Fibroblast of villous mesenchyme (primary cell): ENCODE measurements around the gene LDLRAP1. TPM values are rescaled to one million over a fixed set of nuclear protein-coding genes. Genes with fewer than 3 reads are reported as not detected.

Source experiments
- DNase-seq: peaks from one replicate; pipeline ENCODE4 v3.0.0-alpha.2; 2010; ENCODE audit warnings: low read depth
- H3K4me3 ChIP-seq: 2 replicates; pipeline ENCODE4 v1.5.1; 2011; ENCODE audit warnings: low read depth, mild to moderate bottlenecking, low read length
- total RNA-seq: library from RNA; depleted of rRNA; stranded (reverse); fragments of >200 nt; gene quantifications from 2 replicates; pipeline ENCODE4 v1.2.3, GENCODE V29; 2012
- TF ChIP-seq, protein P1 (sequence below): IDR thresholded peaks from 2 replicates; pipeline ENCODE4 v1.5.1; 2012; ENCODE audit warnings: low read depth, mild to moderate bottlenecking, low read length; ENCODE audit not compliant: insufficient read depth

The LDLRAP1 gene
- total RNA-seq, 1 donor = 24.6 TPM

DNA sequence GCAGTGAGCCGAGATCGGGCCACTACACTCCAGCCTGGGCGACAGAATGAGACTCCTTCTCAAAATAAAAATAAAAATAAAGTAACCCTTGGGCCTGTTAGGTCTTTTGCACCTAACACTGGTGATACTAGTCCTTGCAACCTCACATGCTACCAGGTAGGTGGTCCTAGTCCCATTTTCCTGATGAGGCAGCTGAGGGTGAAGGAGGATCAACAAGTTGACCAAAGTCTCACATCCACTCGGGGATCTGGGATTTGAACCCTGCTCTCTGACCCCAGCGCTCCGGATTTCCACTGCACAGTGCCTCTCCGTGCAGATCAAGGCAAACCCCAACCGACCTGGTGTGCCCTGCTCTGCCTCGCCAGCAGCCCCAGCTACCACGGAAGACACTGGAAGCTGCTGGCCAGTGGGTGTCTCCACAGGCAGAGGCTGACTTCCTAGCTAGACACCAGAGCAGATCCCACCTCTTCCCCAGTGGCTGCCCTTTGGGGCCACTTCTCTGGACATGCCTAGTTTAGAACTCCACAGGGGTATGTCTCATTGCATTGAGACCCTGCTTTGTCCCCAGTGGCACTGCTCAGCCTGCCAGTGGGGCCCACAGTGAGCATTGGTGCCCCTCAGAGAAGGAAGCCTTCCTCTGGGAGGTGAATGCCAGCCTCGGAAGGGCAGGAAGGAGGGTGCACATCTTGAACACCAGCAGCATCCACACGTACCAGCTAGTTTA is 27.6 kb downstream of the LDLRAP1 start:
- no peak for DNase-seq
- H3K4me3 ChIP-seq = no peak overlapping the region
- TF ChIP-seq, protein P1, sequence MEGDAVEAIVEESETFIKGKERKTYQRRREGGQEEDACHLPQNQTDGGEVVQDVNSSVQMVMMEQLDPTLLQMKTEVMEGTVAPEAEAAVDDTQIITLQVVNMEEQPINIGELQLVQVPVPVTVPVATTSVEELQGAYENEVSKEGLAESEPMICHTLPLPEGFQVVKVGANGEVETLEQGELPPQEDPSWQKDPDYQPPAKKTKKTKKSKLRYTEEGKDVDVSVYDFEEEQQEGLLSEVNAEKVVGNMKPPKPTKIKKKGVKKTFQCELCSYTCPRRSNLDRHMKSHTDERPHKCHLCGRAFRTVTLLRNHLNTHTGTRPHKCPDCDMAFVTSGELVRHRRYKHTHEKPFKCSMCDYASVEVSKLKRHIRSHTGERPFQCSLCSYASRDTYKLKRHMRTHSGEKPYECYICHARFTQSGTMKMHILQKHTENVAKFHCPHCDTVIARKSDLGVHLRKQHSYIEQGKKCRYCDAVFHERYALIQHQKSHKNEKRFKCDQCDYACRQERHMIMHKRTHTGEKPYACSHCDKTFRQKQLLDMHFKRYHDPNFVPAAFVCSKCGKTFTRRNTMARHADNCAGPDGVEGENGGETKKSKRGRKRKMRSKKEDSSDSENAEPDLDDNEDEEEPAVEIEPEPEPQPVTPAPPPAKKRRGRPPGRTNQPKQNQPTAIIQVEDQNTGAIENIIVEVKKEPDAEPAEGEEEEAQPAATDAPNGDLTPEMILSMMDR = no peak

DNA sequence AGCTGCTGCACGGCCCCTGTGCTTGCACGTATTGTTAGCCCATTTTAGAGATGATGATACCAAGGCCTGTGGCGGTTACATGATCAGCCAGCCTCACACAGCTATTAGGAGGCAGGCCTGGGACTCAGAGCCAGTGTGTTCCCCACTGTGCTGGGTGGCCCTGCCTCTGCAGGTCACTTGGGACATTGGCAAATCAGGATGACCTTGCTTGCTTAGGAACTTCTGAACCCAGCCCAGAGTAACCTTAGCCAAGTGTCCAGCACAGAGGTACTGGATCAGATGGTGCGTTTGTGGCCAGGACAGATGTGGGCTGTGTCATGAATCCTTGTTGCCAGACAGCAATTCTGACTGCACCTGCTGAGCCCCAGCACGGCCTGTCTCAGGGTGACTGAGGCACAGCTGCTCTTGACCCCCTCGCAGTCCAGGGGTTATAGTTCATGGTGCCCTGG is 28.1 kb downstream of the LDLRAP1 start:
- no peak overlapping the region for H3K4me3 ChIP-seq
- TF ChIP-seq, protein P1 = no peak
- no peak for DNase-seq

DNA sequence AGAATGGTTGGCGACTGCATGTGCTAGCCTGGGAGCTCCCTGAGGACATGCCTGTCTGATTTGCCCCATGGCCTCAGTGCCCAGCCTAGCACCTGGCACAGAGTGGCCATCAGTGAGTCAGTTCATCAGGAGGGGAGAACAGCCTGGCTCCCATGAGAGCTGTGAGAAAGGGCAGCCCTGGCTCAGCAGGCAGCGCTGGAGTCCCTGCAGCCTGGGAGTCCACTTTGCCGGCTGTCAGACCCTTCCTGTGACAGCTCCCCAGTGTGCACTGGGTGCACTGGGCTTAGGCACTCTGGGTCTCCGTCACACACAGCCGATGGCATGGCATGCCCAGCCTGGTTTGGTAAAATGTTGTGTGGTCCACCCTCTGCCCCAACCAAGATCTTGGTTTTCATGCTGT is 28.7 kb downstream of the LDLRAP1 start:
- H3K4me3 ChIP-seq = no peak overlapping the region
- DNase-seq = no peak

DNA sequence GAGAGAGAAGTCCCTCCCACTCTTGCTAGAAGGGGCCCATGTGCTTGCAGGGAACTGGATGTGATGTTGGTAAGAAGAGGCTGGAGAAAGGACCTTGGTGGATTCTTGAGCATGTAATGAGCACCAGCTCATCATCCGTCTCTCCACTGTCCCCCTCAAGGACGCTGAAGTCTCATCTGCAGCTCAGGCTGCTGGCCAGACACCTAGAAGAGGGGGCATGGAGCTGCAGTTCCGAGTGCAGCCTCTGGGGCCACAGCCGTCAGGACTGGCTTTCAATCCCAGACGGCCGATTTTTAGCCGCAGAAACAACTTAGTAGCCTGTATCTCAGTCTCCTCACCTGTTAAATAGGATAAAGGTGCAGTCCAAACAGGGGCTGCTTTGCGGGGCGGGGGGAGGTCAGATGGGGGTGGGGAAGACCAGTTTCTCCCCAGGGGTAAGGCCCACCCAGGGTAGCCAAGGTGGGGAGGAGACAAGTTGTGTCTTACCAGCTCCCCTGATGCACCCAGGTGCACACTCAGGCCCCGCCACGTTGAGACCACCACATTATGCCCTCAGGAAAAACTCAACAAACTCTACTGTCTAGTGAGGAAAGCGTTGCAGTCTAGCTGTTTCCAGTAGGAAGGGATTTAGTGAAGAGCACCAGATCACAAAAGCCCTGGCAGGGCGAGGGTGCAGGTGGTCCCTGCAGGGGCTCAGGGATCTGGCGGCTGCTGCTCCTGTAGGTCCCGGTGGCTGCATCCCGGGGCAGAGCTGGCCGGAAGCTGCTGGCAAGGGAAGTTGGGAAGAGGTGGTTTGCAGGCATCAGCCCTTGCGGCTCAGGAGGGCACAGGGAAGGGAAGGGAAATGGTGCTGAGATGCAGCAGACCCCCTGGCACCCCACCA is 29.5 kb downstream of the LDLRAP1 start:
- peak; percentile 42 for DNase-seq
- H3K4me3 ChIP-seq = no peak overlapping the region
- TF ChIP-seq, protein P1 = peak; percentile 81

More for the DNA sequence above, 28.7 kb downstream of the LDLRAP1 start:
- TF ChIP-seq, protein P1 = no peak

DNA sequence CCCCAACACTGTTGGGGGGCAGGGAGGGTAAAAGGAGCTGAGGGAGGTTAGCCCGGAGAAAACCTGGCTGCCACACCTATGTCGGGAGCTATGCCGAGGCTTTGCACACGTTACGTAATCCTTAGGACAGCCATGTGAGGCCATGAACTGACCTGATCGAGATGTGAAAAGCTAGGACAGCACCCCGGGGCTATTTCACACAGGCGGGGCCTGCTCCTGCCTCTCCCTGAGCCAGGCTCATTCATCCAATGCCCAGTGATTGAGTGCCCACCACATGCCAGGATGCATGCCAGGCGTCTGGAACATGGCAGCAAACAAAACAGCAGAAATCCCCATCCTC is 30.2 kb downstream of the LDLRAP1 start:
- H3K4me3 ChIP-seq = no peak overlapping the region
- TF ChIP-seq, protein P1 = no peak
- DNase-seq = no peak

DNA sequence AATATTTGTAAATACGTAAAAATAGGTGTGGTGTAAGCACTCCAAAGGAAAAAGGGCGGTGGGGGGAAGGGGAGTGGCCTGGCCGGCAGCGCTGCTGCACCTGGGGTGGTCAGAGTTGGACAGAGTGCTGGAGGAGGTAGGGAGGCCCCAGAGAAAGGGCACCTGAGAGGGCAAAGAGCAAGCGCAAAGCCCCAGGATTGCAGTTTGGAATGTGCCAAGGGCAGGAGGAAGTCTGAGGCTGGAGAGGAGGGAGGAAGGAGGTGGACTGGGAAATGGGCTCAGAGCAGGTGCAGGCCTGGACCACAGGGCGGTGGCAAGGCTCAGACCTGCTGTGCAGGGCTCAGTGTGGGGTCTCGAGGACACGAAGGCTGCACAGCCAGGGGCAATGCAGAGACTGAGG is 30.6 kb downstream of the LDLRAP1 start:
- TF ChIP-seq, protein P1 = no peak
- H3K4me3 ChIP-seq = no peak overlapping the region
- no peak for DNase-seq
